ENCODE data around the gene S100PBP.

The S100PBP gene

DNA sequence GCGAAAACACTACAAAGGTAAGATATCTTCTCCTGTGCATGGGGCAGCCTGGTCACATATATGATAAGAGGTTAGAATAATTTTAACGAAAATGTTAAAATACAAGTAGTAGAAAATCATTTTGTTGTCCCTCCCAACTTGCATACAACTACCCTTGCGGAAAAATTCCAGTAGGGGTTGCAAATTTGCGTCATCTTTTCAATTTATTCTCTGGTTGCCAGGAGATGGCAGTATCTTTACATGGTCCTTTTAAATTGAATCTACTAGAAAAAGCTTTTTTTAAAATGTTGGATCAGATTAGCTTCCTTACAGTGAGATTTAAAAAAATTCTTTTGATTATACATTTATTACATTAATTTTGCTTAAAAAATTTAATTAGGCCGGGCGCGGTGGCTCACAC is 10.9 kb downstream of the S100PBP start:
- Mint-ChIP-seq H3K4me3 (no peak overlapping the region), H3K36me3 (ENCODE audit: low read depth) (peaks cover 86% of the 10 kb centered on the region), H3K27me3 (no peaks in the 10 kb centered on the region), H3K27ac (no peak overlapping the region), H3K4me1 (ENCODE audit: low read depth) (peaks cover 15% of the 10 kb centered on the region), H3K9me3 (no peaks in the 10 kb centered on the region)
- no peak for DNase-seq

DNA sequence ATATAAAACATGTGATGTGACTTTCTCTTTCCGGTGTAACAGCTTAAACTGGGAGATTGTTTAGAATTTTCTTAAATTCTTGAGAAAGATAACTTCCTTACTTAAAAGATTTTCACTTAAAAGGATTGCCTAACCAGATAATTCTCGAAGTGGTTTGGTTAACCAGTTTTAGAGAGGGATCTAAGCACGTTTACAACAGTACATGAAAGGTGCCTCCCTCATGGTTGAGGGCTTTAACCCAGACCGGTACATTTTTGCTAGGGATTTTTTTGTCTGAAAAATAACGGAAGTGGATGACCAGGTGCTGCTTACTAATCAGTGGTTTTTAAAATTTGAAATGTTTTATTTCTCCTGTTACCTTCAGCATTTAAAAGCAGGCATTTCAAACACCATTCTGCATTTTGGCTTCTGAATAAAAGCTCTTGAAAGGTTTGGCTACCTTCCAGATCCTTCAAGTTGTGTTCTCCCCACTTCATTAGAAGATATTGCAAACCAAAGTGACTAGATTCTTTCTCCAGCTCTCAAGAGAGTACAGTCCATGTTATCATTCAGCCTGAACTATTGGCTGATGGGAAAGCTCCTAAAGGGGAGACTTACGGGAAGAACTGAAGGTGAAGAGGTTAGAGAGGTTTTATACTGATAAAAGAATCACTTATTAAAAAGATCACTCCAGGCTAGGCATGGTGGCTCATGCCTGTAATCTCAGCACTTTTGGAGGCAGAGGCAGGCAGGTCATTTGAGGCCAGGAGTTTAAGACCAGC is 12.8 kb downstream of the S100PBP start:
- no peak for DNase-seq
- Mint-ChIP-seq H3K36me3 (ENCODE audit: low read depth) (peaks cover 85% of the 10 kb centered on the region), H3K4me3 (no peak overlapping the region), H3K9me3 (no peaks in the 10 kb centered on the region), H3K27me3 (no peaks in the 10 kb centered on the region), H3K4me1 (ENCODE audit: low read depth) (peaks cover 13% of the 10 kb centered on the region), H3K27ac (peak overlapping the region; percentile 5)

- no peak for DNase-seq
- Mint-ChIP-seq H3K9me3 (no peaks in the 10 kb centered on the region), H3K27me3 (no peaks in the 10 kb centered on the region), H3K4me3 (no peak overlapping the region), H3K4me1 (ENCODE audit: low read depth) (peaks cover 9% of the 10 kb centered on the region), H3K27ac (no peak overlapping the region), H3K36me3 (ENCODE audit: low read depth) (peaks cover 82% of the 10 kb centered on the region)
Observed at GRCh38 chr1:32831878-32832277, 14.4 kb downstream of the S100PBP start.

- Mint-ChIP-seq H3K4me1 (ENCODE audit: low read depth) (peaks cover 5% of the 10 kb centered on the region), H3K36me3 (ENCODE audit: low read depth) (peaks cover 61% of the 10 kb centered on the region), H3K27me3 (no peaks in the 10 kb centered on the region), H3K4me3 (no peak overlapping the region), H3K27ac (no peak overlapping the region), H3K9me3 (no peaks in the 10 kb centered on the region)
- no peak for DNase-seq
Observed at GRCh38 chr1:32848354-32849063, 31.1 kb downstream of the S100PBP start.

- H3K36me3 Mint-ChIP-seq (ENCODE audit: low read depth): peaks cover 73% of the 10 kb centered on the region
- no peaks in the 10 kb centered on the region for H3K4me1 Mint-ChIP-seq (ENCODE audit: low read depth)
Observed at GRCh38 chr1:32855861-32856617, 38.6 kb downstream of the S100PBP start.

DNA sequence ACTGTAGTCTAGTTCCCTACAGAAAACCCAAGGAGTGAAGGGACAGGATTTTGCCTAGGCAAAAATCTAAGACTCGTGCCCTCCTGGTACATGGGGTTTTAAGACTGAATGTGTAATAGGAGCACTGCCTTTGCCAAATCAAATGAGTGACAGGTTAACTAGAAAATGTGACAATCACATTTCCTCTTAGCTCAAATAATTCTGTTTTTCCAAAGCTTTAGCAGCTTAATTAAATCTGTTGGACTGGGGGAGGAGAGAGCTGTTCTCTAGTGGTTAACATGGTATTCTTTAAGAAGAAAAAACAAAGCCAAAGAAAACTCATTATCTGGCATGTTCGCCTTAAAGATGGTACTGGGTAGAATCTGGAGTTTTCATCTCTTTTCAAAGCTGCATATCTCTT is 40.7 kb downstream of the S100PBP start:
- no peaks in the 10 kb centered on the region for H3K4me1 Mint-ChIP-seq (ENCODE audit: low read depth)
- H3K27me3 Mint-ChIP-seq: no peaks in the 10 kb centered on the region
- peaks cover 77% of the 10 kb centered on the region for H3K36me3 Mint-ChIP-seq (ENCODE audit: low read depth)
- no peak overlapping the region for H3K4me3 Mint-ChIP-seq
- H3K9me3 Mint-ChIP-seq: no peaks in the 10 kb centered on the region
- DNase-seq: no peak
- no peak overlapping the region for H3K27ac Mint-ChIP-seq

More at GRCh38 chr1:32855861-32856617, 38.6 kb downstream of the S100PBP start:
- Mint-ChIP-seq H3K4me3 (no peak overlapping the region), H3K27ac (no peak overlapping the region), H3K9me3 (no peaks in the 10 kb centered on the region), H3K27me3 (no peaks in the 10 kb centered on the region)
- no peak for DNase-seq

DNA sequence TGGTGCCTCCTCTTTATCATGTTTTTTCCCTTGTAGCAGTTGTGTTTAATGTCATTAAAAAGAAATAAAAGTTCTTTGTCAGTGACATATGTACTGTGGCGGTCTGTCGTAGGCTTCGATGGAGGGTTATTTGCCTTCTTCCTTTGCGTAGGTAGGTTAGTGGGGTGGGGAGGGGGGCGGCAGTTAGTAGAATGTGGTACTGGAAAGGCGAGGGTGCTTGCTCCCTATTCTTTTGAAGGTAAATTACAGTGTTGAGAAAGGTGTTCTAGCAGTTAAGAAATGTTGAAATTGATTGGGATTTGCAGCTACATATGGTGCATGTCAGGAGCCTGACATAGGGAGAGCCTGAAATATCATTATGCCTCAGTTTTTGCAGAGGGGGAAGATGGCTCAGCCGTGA is 41.3 kb downstream of the S100PBP start:
- DNase-seq: no peak
- no peaks in the 10 kb centered on the region for H3K9me3 Mint-ChIP-seq
- H3K27me3 Mint-ChIP-seq: no peaks in the 10 kb centered on the region
- no peak overlapping the region for H3K4me3 Mint-ChIP-seq
- H3K27ac Mint-ChIP-seq: no peak overlapping the region
- peaks cover 73% of the 10 kb centered on the region for H3K36me3 Mint-ChIP-seq (ENCODE audit: low read depth)
- no peaks in the 10 kb centered on the region for H3K4me1 Mint-ChIP-seq (ENCODE audit: low read depth)

DNA sequence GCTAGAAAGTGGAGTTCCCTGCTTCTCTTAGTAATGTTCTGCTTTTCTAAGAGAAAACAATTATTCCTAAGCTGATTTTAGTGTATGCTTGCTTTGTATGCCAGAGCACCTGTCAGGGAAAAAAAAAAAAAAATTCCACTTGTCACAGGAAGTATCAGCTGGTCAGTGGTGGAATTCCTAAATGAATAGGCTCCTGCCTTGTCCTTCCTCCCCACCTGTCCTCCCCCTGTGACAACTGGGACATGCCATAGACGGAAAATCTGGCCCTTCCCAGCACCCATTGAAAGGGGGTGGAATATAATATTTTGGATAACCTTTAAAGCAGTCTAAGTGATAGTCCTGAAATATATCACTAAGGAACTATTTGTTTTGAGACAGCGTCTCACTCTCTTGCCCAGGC is 42.5 kb downstream of the S100PBP start:
- no peak for DNase-seq
- H3K27ac Mint-ChIP-seq: no peak overlapping the region
- H3K4me1 Mint-ChIP-seq (ENCODE audit: low read depth): no peaks in the 10 kb centered on the region
- no peak overlapping the region for H3K4me3 Mint-ChIP-seq
- no peaks in the 10 kb centered on the region for H3K9me3 Mint-ChIP-seq
- no peaks in the 10 kb centered on the region for H3K27me3 Mint-ChIP-seq
- peaks cover 69% of the 10 kb centered on the region for H3K36me3 Mint-ChIP-seq (ENCODE audit: low read depth)

DNA sequence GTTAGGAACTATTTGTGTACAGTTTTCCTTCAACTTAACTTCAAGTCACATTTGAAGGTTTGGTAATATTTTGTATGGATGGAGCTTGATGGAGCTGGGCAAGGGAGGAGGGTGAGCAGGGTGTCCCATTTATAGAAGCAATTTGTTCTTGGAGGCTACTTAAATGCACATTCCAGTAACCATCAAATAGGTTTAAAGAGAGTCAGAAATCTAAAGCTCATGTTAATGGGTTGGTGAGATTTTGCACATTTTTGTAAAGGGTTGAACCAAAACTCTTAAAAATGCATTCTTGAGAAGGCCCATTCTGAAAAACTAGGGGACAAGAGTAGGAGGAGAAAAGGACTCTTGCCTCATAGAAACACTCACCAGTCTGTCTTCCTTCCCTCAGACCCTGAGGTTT is 43.1 kb downstream of the S100PBP start:
- no peaks in the 10 kb centered on the region for H3K4me1 Mint-ChIP-seq (ENCODE audit: low read depth)
- H3K36me3 Mint-ChIP-seq (ENCODE audit: low read depth): peaks cover 62% of the 10 kb centered on the region
- no peak for DNase-seq
- no peaks in the 10 kb centered on the region for H3K9me3 Mint-ChIP-seq
- H3K27ac Mint-ChIP-seq: no peak overlapping the region
- H3K27me3 Mint-ChIP-seq: no peaks in the 10 kb centered on the region
- no peak overlapping the region for H3K4me3 Mint-ChIP-seq

DNA sequence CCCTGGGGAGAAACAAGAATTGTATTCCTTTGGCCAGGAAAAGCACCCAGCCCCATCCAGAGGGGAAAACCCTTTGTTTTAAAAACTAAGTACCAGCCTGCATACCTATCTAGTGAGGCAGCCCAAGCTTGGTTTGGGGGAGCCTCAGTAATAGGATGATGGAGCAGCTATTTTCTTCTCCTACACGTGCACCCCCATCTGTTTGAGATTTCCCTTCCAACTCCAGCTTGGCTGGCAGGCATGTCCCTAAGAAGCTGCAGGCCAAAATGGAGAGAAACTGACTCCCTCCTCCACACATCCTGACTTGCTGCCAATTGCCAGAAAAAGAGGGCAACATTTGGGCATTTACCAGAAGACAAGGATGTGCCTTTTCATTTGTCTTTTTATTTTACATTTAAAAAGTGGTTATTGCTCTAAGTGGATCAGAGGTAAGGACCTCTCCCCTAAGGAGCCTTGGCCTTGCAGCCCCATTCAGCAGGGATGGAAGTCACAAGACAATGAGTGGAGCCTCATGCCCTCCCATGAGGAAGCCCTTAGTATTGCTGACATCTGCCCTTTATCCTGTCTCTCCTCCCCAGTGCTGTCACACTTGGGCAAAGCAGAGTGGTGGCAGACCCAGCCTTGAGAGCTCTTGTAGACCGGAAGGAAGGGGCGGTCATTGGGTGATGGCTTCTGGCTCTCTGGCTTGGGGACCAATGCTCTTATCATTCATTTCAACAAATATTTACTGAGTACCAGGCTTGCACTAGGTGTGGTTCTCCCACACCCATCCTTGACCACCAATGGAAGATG is 44.6 kb downstream of the S100PBP start:
- DNase-seq: no peak
- no peaks in the 10 kb centered on the region for H3K9me3 Mint-ChIP-seq
- no peaks in the 10 kb centered on the region for H3K27me3 Mint-ChIP-seq
- H3K36me3 Mint-ChIP-seq (ENCODE audit: low read depth): peaks cover 48% of the 10 kb centered on the region
- H3K4me1 Mint-ChIP-seq (ENCODE audit: low read depth): no peaks in the 10 kb centered on the region
- no peak overlapping the region for H3K27ac Mint-ChIP-seq
- H3K4me3 Mint-ChIP-seq: no peak overlapping the region

GRCh38 chr1:32863218-32863880 is 45.9 kb downstream of the S100PBP start:
- no peak overlapping the region for H3K27ac Mint-ChIP-seq
- peaks cover 39% of the 10 kb centered on the region for H3K36me3 Mint-ChIP-seq (ENCODE audit: low read depth)
- H3K4me1 Mint-ChIP-seq (ENCODE audit: low read depth): no peaks in the 10 kb centered on the region
- no peaks in the 10 kb centered on the region for H3K9me3 Mint-ChIP-seq
- DNase-seq: no peak
- H3K27me3 Mint-ChIP-seq: peaks cover 2% of the 10 kb centered on the region
- H3K4me3 Mint-ChIP-seq: no peak overlapping the region

DNA sequence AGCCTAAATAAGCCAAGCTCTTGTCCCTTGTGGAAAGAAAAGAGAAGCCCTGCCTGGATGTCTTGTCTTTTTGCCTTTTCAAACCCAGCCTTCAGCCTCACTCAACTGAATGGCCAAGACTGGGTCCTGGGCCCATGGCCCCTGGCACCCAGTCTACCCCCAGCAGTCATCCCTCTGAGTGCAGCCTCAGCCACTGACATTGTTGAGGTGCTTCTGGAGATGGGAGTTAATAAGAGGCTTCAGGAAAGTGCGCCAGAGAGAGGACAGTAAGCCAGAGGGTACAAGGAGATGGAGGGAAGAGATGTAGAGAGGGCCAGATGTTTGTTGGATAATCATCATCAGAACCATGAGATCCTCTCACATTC is 46.4 kb downstream of the S100PBP start:
- H3K4me3 Mint-ChIP-seq: no peak overlapping the region
- H3K27me3 Mint-ChIP-seq: peaks cover 7% of the 10 kb centered on the region
- no peaks in the 10 kb centered on the region for H3K4me1 Mint-ChIP-seq (ENCODE audit: low read depth)
- peaks cover 39% of the 10 kb centered on the region for H3K36me3 Mint-ChIP-seq (ENCODE audit: low read depth)
- H3K9me3 Mint-ChIP-seq: no peaks in the 10 kb centered on the region
- DNase-seq: no peak
- H3K27ac Mint-ChIP-seq: no peak overlapping the region

GRCh38 chr1:32864375-32865019 is 47.0 kb downstream of the S100PBP start:
- no peak overlapping the region for H3K4me3 Mint-ChIP-seq
- no peaks in the 10 kb centered on the region for H3K4me1 Mint-ChIP-seq (ENCODE audit: low read depth)
- H3K36me3 Mint-ChIP-seq (ENCODE audit: low read depth): peaks cover 35% of the 10 kb centered on the region
- no peak for DNase-seq
- H3K9me3 Mint-ChIP-seq: no peaks in the 10 kb centered on the region
- H3K27ac Mint-ChIP-seq: no peak overlapping the region
- peaks cover 13% of the 10 kb centered on the region for H3K27me3 Mint-ChIP-seq

All from activated T-cell treated with anti-CD3 and anti-CD28 coated beads, Interleukin-2, amount 50 U/mL, for 24 hours (primary cell).